H4 (cell line): ENCODE measurements around the gene DYNLT2. TPM values are rescaled to one million over a fixed set of nuclear protein-coding genes. Genes with fewer than 3 reads are reported as not detected.
"Not testable (repeated sequence)": the region's sequence is repeated elsewhere in the genome, so short reads cannot be mapped to it uniquely, and the experiment has no call there.

ENCODE experiments used
- DNase-seq: peaks from one replicate; pipeline ENCODE4 v3.0.0-alpha.2; 2015; ENCODE audit warnings: low spot score
- total RNA-seq: library from RNA; depleted of rRNA; stranded (reverse); fragments of >200 nt; shearing (Covaris generic); gene quantifications from 2 replicates; pipeline ENCODE4 v1.2.3, GENCODE V29; 2014

The DYNLT2 gene
- total RNA-seq, 1 experiment from 2014 or later = 0.50 TPM

GRCh38 chr6:169783971-169784820 lies 32.8 kb upstream of the DYNLT2 start:
- DNase-seq = no peak

- no peak for DNase-seq
Measured at GRCh38 chr6:169783401-169783800, 32.0 kb upstream of the DYNLT2 start.

GRCh38 chr6:169782966-169783365 lies 31.6 kb upstream of the DYNLT2 start:
- no peak for DNase-seq

DNA sequence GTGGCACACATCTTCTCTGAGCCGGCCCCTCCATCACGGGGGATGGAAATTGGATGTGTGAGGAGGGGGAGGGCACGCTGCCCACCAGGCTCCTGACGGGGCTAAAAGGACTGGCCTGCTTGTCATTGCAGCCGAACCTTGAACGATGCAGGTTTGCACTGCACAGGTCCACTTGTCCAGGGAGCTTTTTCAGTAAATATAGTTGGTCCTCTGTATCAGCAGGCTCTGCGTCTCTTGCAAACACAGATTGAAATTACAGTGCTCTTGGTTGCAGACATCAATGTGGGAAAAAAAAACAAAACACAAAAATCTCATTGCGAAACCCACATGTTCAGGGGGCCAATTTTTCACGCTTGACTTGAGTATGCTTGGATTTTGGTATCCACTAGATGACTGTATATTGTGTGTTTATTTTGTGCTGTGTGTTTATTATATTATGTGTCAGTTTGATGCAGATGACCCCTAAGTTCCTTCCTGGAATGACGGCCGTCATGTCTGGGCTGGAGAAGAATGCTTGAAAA lies 29.3 kb upstream of the DYNLT2 start:
- no peak for DNase-seq

DNA sequence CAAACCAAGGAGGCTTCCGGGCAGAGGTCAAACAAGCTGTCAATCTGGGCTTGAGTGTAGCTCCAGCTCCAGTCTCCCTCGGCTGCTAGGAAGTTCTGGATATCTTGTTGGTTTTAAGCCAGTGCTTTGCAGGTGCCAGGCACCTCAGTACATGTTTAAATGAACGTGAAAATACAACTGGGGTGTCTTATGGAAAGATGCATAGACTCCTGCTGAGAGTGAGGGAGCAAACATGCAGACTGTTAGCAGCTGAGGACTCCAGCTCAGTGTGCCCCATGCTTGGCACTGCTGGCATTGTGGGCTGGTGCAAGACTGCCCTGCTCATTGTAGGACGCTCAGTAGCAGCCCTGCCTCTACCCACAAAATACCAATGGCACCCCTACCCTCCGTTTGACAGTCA lies 28.5 kb upstream of the DYNLT2 start:
- no peak for DNase-seq

GRCh38 chr6:169779092-169779815 lies 27.9 kb upstream of the DYNLT2 start:
- DNase-seq = no peak

DNA sequence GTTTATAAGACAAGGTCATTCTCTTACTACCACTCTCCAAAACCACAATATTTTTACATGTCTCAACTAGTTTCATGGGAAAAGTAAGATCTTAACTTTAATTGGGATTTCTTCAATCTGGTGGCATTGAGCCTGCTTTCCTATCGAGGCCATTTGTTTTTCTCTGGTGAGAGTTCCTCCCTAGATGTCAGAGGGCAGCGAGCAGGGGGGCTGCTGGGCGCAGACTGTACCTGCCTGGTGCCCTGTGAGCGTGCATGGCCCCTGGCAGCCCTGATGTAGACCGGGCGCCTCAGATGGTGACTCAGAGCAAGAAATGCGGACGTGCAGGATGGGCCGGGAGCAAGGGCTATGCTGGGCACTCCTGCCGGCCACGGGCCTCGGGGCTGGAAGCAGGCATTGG lies 27.3 kb upstream of the DYNLT2 start:
- DNase-seq = no peak

DNA sequence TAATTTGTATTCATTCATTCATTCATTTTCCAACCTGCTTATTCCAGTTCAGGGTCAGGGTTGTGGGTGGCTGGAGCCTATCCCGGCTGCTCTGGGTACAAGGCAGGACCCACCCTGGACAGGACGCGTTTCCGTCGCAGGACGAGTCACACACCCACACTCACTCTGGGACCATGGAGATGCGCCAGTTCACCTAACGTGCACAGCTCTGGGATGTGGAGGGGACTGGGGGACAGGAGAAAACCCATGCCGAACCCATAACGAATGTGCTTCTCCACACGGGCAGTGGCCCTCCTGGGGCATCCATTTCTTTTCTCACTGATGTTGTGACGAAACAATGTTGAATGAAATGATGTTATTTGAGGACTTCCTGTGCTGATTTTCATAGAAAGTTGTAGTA lies 26.5 kb upstream of the DYNLT2 start:
- DNase-seq = no peak

DNA sequence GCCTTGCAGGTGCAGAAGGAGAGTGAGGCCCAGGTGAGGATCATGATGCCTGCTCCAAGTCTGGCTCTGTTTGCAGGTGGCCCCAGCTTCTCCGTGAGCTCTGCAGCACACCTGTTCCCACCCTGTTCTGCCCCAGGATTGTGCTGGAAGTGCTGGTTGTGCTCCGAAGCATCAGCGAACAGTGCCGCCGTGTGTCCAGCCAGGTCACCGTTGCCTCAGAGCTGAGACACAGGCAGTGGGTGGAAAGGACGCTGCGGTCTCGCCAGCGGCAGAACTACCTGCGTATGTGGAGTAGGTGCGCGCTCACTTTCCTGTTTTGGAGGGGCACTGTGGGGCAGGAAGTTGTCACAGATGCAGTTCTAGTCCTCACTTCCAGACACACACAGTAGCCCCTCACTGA lies 25.0 kb upstream of the DYNLT2 start:
- no peak for DNase-seq

- DNase-seq = no peak
Measured at GRCh38 chr6:169775321-169775720, 23.9 kb upstream of the DYNLT2 start.

DNA sequence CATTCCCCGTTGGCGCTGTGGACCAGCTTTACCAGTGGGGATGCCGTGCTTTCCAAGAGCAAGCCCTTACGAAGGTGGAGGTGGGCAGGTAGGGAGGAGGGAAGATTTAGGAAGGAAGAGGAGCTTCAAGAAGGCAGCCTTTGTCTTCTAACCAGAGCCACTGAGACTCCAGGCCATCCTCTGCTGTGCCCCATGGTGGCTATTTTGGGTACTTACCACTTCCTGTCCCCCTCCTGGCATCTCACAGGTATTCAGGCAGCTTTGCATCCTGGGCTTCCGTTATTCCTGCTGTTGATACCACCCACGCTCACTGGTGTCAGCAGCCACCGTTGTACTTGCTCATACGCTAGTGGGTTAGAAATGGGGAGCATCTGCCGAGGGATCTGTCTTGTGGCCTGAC lies 23.0 kb upstream of the DYNLT2 start:
- no peak for DNase-seq

DNA sequence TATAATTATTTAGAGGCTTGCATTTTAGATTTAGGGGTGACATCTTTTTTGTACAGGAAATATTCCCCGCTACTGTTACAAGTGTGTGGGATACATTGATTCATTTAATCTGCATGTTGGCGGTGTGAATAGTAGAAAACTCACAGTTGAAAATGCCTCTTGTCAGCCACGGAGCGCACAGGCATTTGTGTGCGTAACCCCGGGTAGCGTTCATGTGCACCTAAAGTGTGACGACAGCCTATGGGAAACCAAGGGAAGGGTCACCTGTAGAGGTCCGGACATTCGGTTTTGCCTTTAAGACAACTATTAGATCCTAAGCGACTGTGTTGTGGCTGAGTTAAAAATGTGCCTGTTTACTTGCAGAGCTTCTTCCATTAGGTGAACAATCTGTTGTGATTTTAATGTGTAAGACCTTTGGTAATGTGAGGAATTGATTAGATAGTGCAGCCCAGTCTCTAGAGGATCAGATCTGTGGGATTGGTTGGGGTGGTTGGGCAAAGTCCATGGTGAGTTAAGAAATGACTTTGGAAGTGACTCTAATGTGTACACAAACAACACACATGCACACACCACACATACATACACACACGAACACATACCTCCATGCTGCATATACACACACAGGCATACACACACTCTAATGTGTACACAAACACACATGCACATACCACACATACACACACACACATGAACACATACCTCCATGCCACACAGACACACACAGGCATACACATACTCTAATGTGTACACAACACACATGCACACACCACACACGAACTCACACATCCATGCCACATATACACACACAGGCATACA lies 15.8 kb upstream of the DYNLT2 start:
- no peak for DNase-seq

DNA sequence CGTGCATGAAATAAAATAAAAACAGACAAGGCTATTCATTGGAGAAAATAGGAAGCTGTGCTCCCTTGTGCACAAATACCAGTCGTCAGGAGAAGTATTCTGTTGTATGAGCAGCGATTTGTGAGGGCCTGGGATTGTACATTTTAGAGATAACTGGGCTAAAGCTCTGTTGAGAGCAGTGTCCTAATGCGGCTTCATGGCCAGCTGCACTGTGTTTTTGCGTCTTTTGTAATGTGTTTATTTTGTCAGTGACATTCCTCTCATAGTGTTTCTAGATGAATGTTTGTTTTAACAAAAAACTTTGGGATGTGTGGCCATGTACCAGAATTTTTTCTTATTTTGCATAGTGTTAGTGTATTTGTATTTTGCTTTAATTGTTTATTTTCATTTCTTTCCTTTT lies 14.9 kb upstream of the DYNLT2 start:
- no peak for DNase-seq

GRCh38 chr6:169765789-169766188 lies 14.4 kb upstream of the DYNLT2 start:
- not testable (repeated sequence) for DNase-seq

GRCh38 chr6:169763881-169764280 lies 12.5 kb upstream of the DYNLT2 start:
- no peak for DNase-seq

DNA sequence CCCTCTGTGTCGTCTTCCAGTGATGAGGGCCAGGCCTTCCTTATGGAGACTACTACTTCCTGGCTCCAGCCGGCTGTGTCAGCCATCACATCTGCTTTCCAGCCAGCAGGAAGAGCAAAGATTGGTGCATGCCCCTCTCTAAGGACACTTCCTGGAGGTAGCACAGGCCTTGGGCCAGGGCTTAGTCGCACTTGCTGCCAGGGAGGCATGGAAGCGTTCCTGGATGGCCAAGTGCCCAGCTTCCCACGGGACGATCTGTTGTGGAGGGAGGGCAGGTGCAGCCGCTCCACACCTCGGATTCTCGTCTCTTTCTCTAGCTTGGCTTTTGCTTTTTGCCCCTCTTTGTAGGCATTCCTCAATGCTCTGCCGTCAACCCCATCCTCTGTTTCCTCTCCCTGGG lies 11.9 kb upstream of the DYNLT2 start:
- DNase-seq = no peak

- DNase-seq = no peak
Measured at GRCh38 chr6:169755162-169755561, 3.8 kb upstream of the DYNLT2 start.

GRCh38 chr6:169752074-169752623 lies 777 bp upstream of the DYNLT2 start:
- no peak for DNase-seq

GRCh38 chr6:169746556-169746955 lies 4.8 kb downstream of the DYNLT2 start:
- DNase-seq = no peak

- no peak for DNase-seq
Measured at GRCh38 chr6:169745405-169745804, 6.0 kb downstream of the DYNLT2 start.

DNA sequence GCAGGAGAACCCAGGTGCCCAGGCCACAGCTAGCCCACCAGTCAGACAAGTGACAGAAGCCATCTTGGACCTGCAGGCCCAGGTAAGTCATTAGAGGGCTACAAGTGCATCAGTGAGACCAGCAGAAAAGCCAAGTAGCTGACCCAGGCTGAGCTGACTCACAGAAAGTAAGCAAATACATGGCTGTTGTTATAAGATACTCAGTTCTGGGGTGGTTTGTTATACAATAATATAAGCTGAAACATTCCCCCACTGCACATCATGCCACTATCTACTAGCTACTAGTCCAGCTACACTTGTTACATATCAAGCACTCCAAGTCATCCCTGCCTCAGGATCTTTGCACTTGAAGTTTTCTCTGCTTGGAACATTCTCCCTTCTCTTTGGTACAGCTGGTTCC lies 10.0 kb downstream of the DYNLT2 start:
- no peak for DNase-seq

DNA sequence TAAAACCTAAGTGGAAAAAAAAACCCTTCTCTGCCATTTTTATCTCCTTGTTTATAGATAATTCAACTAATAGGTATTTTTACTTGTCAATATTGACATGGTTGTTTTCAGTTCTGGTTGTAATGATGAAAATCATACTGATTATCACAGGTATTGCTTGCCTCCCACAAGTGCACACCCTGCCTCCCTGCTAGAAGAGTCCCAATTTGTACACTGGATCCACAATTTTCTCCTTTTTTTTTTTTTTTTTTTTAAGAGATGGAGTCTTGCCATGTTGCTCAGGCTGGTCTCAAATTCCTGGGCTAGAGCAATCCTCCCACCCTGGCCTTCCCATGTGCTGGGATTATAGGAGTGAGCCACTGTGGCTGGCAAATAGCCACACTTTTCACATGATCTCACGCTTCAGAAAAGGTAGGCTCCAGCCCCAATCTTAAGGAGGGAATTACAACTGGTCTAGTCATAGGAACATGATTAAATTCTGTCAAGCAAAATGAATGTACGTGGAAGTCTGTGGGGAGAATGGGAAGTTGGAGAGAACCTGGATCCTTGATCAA lies 12.3 kb downstream of the DYNLT2 start:
- no peak for DNase-seq
